HCT116 (cell line): ENCODE data around the gene SEPTIN3. TPM values are rescaled to one million over a fixed set of nuclear protein-coding genes. Genes with fewer than 3 reads are reported as not detected.

Experiments used
- ATAC-seq: fragments of 200-7000 bp; cut with Tn5 transposase; 2 replicates; pipeline ENCODE4 v1.9.1; 2020; ENCODE audit warnings: mild to moderate bottlenecking, moderate library complexity
- BruUV-seq: library from RNA; stranded (reverse); fragments of 400-500 nt; replicated peaks from 2 replicates; lab custom pipeline; 2021; lab: Mats Ljungman, UMichigan
- CTCF ChIA-PET: fragments of 300-600 bp; sonication (Branson Sonifier 250); formaldehyde crosslinking; loops from one replicate; lab custom pipeline; 2021; ENCODE audit warnings: antibody characterized with exemption; lab: Charles Lee
- POLR2A ChIA-PET: fragments of 300-600, 350-600 bp; sonication (Branson Sonifier 250); formaldehyde crosslinking; loops from one replicate; lab custom pipeline; 2021; ENCODE audit warnings: antibody characterized with exemption; lab: Charles Lee
- RAD21 ChIA-PET, 2 experiments: fragments of 300-600 bp; sonication (Branson Sonifier 250); formaldehyde crosslinking; loops; one replicate each; lab custom pipeline; 2023; ENCODE audit warnings: low total read pairs in 2 of 2; ENCODE audit not compliant: uncharacterized antibody in 2 of 2, unreplicated experiment in 2 of 2, low non-redundant PET in 1 of 2; lab: Charles Lee
- DNase-seq: peaks from one replicate; pipeline ENCODE4 v3.0.0-alpha.2; 2010; ENCODE audit warnings: low read depth, low spot score
- H2AFZ ChIP-seq: fragments of 200-600 bp; shearing (Covaris generic), sonication (generic); 2 replicates; pipeline ENCODE4 v1.6.1; 2017; ENCODE audit warnings: low read depth, mixed run types, mixed read lengths, antibody characterized with exemption, low read length; ENCODE audit not compliant: poor library complexity, severe bottlenecking
- H3K27ac ChIP-seq: 2 replicates; pipeline ENCODE4 v1.5.1; 2012; ENCODE audit warnings: low read depth, low read length
- H3K27me3 ChIP-seq: fragments of 200-600 bp; sonication (generic); 2 replicates; pipeline ENCODE4 v1.6.1; 2016; ENCODE audit warnings: mixed run types, low read length, mixed read lengths; ENCODE audit not compliant: insufficient read depth
- H3K36me3 ChIP-seq, 2 experiments: fragments of 200-500 bp in 1 of 2; fragments of 200-600 bp in 1 of 2; sonication (Bioruptor generic) in 1 of 2; sonication (generic) in 1 of 2; 2 replicates each; pipeline versions ENCODE4 v1.5.1 to v1.6.1; 2014 to 2016; ENCODE audit warnings: low read length in 2 of 2, inconsistent platforms in 1 of 2, mixed read lengths in 1 of 2, mixed run types in 1 of 2; ENCODE audit not compliant: insufficient read depth in 2 of 2, control insufficient read depth in 1 of 2
- H3K4me1 ChIP-seq, 2 experiments: fragments of 200-600 bp in 1 of 2; sonication (generic) in 1 of 2; 2 replicates each; pipeline versions ENCODE4 v1.5.1 to v1.6.1; 2012 to 2017; ENCODE audit warnings: low read length in 2 of 2, inconsistent platforms in 1 of 2, mild to moderate bottlenecking in 1 of 2, mixed read lengths in 1 of 2, mixed run types in 1 of 2, moderate library complexity in 1 of 2; ENCODE audit not compliant: insufficient read depth in 2 of 2, control insufficient read depth in 1 of 2
- H3K4me2 ChIP-seq: fragments of 200-600 bp; sonication (generic); 2 replicates; pipeline ENCODE4 v1.6.1; 2017; ENCODE audit warnings: mixed run types, low read length, mixed read lengths
- H3K4me3 ChIP-seq, 2 experiments: fragments of 200-600 bp in 1 of 2; sonication (generic) in 1 of 2; replicated peaks in 1 of 2; 2 replicates each; pipeline ENCODE4 v1.5.1; 2011 to 2016; ENCODE audit warnings: low read length in 2 of 2, control low read depth in 1 of 2, low read depth in 1 of 2, mild to moderate bottlenecking in 1 of 2, mixed read lengths in 1 of 2, mixed run types in 1 of 2
- H3K79me2 ChIP-seq: fragments of 200-600 bp; sonication (generic); 2 replicates; pipeline ENCODE4 v1.6.1; 2017; ENCODE audit warnings: mild to moderate bottlenecking, mixed run types, low read length, moderate library complexity, mixed read lengths; ENCODE audit not compliant: insufficient read depth
- H3K9ac ChIP-seq: fragments of 200-600 bp; sonication (generic); 2 replicates; pipeline ENCODE4 v1.6.1; 2016; ENCODE audit warnings: low read length, mixed read lengths
- H3K9me2 ChIP-seq: fragments of 200-600 bp; sonication (generic), shearing (Covaris generic); 2 replicates; pipeline ENCODE4 v1.6.1; 2017; ENCODE audit warnings: mixed run types, mild to moderate bottlenecking, moderate library complexity; ENCODE audit not compliant: insufficient read depth
- H3K9me3 ChIP-seq, 2 experiments: fragments of 200-500 bp in 1 of 2; fragments of 200-600 bp in 1 of 2; sonication (Bioruptor generic) in 1 of 2; sonication (generic) in 1 of 2; 2 replicates each; pipeline ENCODE4 v1.6.1; 2014 to 2017; ENCODE audit warnings: low read length in 2 of 2, mixed read lengths in 2 of 2, inconsistent platforms in 1 of 2, low read depth in 1 of 2, mild to moderate bottlenecking in 1 of 2, mixed run types in 1 of 2, moderate library complexity in 1 of 2; ENCODE audit not compliant: control insufficient read depth in 1 of 2, insufficient read depth in 1 of 2
- H4K20me1 ChIP-seq: fragments of 200-600 bp; sonication (generic), shearing (Covaris generic); 2 replicates; pipeline ENCODE4 v1.6.1; 2017; ENCODE audit warnings: mixed run types, mild to moderate bottlenecking, moderate library complexity; ENCODE audit not compliant: insufficient read depth
- EGR1 ChIP-seq: IDR thresholded peaks from 2 replicates; pipeline ENCODE4 v1.6.1; 2012; ENCODE audit warnings: low read depth
- ELF1 ChIP-seq: IDR thresholded peaks from 2 replicates; pipeline ENCODE4 v1.6.1; 2012; ENCODE audit warnings: low read depth, borderline replicate concordance
- JUND ChIP-seq: IDR thresholded peaks from 2 replicates; pipeline ENCODE4 v1.6.1; 2012
- POLR2A ChIP-seq: IDR thresholded peaks from 2 replicates; pipeline ENCODE4 v1.7.0; 2011; ENCODE audit warnings: borderline replicate concordance; ENCODE audit not compliant: insufficient read depth, insufficient read length; ENCODE audit errors: extremely low read depth
- RAD21 ChIP-seq: IDR thresholded peaks from 2 replicates; pipeline ENCODE4 v1.6.1; 2012; ENCODE audit warnings: low read depth, mild to moderate bottlenecking
- SP1 ChIP-seq: IDR thresholded peaks from 2 replicates; pipeline ENCODE4 v1.6.1; 2012; ENCODE audit warnings: low read depth
- SRF ChIP-seq: IDR thresholded peaks from 2 replicates; pipeline ENCODE4 v1.6.1; 2012; ENCODE audit warnings: low read depth
- ZFX ChIP-seq: fragments of 450-650 bp; IDR thresholded peaks from 2 replicates; pipeline ENCODE4 v1.6.1; 2017
- ZNF274 ChIP-seq: fragments of 200-500 bp; sonication (Bioruptor generic); IDR thresholded peaks from 2 replicates; pipeline ENCODE4 v1.6.1; 2014; ENCODE audit warnings: mild to moderate bottlenecking, low read depth, low read length, inconsistent platforms
- intact Hi-C: fragments of 100-400 bp; cut with micrococcal nuclease; formaldehyde crosslinking; loops from 2 replicates; pipeline ENCODE4 v1.10.0; 2022
- total RNA-seq: library from RNA; stranded (reverse); gene quantifications from one replicate; pipeline ENCODE4 v1.2.1, GENCODE V29; 2021; ENCODE audit not compliant: unreplicated experiment
- TF ChIP-seq, protein P1 (sequence below): IDR thresholded peaks from 2 replicates; pipeline ENCODE4 v1.6.1; 2012
- TF ChIP-seq, protein P2 (sequence below), 3 experiments: fragments of 200-600 bp in 1 of 3; sonication (generic) in 1 of 3; IDR thresholded peaks in 2 of 3; conservative IDR thresholded peaks in 1 of 3; 2 replicates each; pipeline ENCODE4 v1.5.1; 2012 to 2017; ENCODE audit warnings: low read depth in 2 of 3, low read length in 2 of 3, antibody characterized with exemption in 1 of 3, borderline replicate concordance in 1 of 3, control low read depth in 1 of 3, mild to moderate bottlenecking in 1 of 3, mixed read lengths in 1 of 3, mixed run types in 1 of 3, moderate library complexity in 1 of 3; ENCODE audit not compliant: insufficient read depth in 1 of 3
- TF ChIP-seq, protein P3 (sequence below): IDR thresholded peaks from 2 replicates; pipeline ENCODE4 v1.6.1; 2011; ENCODE audit warnings: mild to moderate bottlenecking, low read length, moderate library complexity; ENCODE audit not compliant: insufficient replicate concordance; ENCODE audit errors: extremely low read depth
- TF ChIP-seq, protein P4 (sequence below): IDR thresholded peaks from 2 replicates; pipeline ENCODE4 v1.6.1; 2012

SEPTIN3 gene
- total RNA-seq, 1 experiment from 2014 or later, result 9.3 TPM

DNA sequence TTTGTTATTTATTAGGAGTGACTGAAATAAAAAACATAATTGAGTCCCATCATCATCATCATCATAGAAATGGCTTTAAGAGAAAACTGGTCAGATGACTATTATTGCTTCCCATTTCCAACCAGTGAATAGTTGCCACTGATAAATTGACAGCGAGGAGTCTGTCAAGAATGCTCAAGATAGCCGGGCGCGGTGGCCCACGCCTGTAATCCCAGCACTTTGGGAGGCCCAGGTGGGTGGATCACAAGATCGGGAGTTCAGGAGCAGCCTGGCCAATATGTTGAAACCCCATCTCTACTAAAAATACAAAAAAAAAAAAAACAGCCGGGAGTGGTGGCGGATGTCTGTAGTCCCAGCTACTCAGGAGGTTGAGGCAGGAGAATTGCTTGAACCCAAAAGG lies 31.2 kb downstream of the SEPTIN3 start:
- no peak overlapping the region for H2AFZ ChIP-seq
- H3K9me3 ChIP-seq, result no peaks in the 10 kb centered on the region
- H3K9me2 ChIP-seq, result no peaks in the 10 kb centered on the region
- H3K27ac ChIP-seq, result no peak overlapping the region
- DNase-seq, result no peak
- POLR2A ChIA-PET, result no interaction called here
- no peak for ATAC-seq
- TF ChIP-seq SRF (no peak), ZNF274 (no peak), ZFX (no peak), EGR1 (no peak), RAD21 (no peak), JUND (no peak)
- TF ChIP-seq, protein P1, sequence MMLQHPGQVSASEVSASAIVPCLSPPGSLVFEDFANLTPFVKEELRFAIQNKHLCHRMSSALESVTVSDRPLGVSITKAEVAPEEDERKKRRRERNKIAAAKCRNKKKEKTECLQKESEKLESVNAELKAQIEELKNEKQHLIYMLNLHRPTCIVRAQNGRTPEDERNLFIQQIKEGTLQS, result no peak
- TF ChIP-seq, protein P2, sequence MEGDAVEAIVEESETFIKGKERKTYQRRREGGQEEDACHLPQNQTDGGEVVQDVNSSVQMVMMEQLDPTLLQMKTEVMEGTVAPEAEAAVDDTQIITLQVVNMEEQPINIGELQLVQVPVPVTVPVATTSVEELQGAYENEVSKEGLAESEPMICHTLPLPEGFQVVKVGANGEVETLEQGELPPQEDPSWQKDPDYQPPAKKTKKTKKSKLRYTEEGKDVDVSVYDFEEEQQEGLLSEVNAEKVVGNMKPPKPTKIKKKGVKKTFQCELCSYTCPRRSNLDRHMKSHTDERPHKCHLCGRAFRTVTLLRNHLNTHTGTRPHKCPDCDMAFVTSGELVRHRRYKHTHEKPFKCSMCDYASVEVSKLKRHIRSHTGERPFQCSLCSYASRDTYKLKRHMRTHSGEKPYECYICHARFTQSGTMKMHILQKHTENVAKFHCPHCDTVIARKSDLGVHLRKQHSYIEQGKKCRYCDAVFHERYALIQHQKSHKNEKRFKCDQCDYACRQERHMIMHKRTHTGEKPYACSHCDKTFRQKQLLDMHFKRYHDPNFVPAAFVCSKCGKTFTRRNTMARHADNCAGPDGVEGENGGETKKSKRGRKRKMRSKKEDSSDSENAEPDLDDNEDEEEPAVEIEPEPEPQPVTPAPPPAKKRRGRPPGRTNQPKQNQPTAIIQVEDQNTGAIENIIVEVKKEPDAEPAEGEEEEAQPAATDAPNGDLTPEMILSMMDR (IDR thresholded peaks at IDR 0.05 in 2 of 3, conservative IDR thresholded peaks at IDR 0.05 in 1 of 3; ENCODE audit: borderline replicate concordance in 1 of 3, insufficient read depth in 1 of 3, low read depth in 2 of 3, low read length in 2 of 3), result no peak
- intact Hi-C loops, result no loop called here
- CTCF ChIA-PET, result no interaction called here
- BruUV-seq, result no TSS peak
- RAD21 ChIA-PET, result no interaction called here
- H3K36me3 ChIP-seq, result no peaks in the 10 kb centered on the region
- no peaks in the 10 kb centered on the region for H4K20me1 ChIP-seq
- H3K27me3 ChIP-seq, result no peaks in the 10 kb centered on the region
- H3K79me2 ChIP-seq, result no peaks in the 10 kb centered on the region
- H3K4me3 ChIP-seq, result no peak overlapping the region
- H3K4me2 ChIP-seq, result no peak overlapping the region
- H3K4me1 ChIP-seq, result no peaks in the 10 kb centered on the region
- no peak overlapping the region for H3K9ac ChIP-seq

DNA sequence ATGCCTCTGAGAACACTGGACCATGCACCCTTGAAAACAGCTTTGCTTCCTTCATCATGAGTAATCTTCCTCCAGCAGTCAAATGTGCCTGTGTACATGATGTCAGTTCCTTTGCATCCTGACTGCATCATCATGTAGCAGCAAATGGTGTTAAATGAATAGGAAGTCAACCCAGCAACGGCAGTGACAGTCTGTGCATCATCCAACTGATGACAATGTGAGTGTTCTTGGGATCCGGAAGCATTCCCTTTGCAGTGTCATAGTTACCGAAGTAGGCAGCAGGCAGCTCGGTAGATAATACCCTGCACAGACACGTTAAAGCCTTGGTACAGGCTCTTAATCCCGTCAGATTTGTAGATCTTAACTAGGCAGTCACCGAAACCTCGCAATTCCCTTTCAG lies 31.9 kb downstream of the SEPTIN3 start:
- Histone ChIP-seq H3K4me3 (no peak overlapping the region), H3K9me2 (no peaks in the 10 kb centered on the region), H3K27me3 (no peaks in the 10 kb centered on the region), H3K27ac (no peak overlapping the region), H4K20me1 (no peaks in the 10 kb centered on the region), H3K9me3 (no peaks in the 10 kb centered on the region), H3K79me2 (no peaks in the 10 kb centered on the region), H3K36me3 (no peaks in the 10 kb centered on the region), H3K4me2 (no peak overlapping the region), H3K4me1 (no peaks in the 10 kb centered on the region), H3K9ac (no peak overlapping the region), H2AFZ (no peak overlapping the region)
- intact Hi-C loops, result no loop called here
- ATAC-seq (no peak), DNase-seq (no peak)
- BruUV-seq, result no TSS peak
- RAD21 ChIA-PET, result no interaction called here
- POLR2A ChIA-PET, result no interaction called here
- CTCF ChIA-PET, result no interaction called here
- TF ChIP-seq, protein P3, sequence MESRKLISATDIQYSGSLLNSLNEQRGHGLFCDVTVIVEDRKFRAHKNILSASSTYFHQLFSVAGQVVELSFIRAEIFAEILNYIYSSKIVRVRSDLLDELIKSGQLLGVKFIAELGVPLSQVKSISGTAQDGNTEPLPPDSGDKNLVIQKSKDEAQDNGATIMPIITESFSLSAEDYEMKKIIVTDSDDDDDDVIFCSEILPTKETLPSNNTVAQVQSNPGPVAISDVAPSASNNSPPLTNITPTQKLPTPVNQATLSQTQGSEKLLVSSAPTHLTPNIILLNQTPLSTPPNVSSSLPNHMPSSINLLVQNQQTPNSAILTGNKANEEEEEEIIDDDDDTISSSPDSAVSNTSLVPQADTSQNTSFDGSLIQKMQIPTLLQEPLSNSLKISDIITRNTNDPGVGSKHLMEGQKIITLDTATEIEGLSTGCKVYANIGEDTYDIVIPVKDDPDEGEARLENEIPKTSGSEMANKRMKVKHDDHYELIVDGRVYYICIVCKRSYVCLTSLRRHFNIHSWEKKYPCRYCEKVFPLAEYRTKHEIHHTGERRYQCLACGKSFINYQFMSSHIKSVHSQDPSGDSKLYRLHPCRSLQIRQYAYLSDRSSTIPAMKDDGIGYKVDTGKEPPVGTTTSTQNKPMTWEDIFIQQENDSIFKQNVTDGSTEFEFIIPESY, result no peak
- no peak for TF ChIP-seq POLR2A
- no peak for TF ChIP-seq SRF
- no peak for TF ChIP-seq RAD21
- no peak for TF ChIP-seq SP1
- TF ChIP-seq ELF1, result no peak
- TF ChIP-seq JUND, result no peak
- TF ChIP-seq, protein P1, result no peak
- TF ChIP-seq, protein P4, sequence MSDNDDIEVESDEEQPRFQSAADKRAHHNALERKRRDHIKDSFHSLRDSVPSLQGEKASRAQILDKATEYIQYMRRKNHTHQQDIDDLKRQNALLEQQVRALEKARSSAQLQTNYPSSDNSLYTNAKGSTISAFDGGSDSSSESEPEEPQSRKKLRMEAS, result no peak
